C4-2B (cell line): ENCODE data around the gene TCF12.

Experiments used
- H3K27ac ChIP-seq: fragments of 450-650 bp; 2 replicates; pipeline ENCODE4 v1.5.1; 2017
- CTCF ChIP-seq: fragments of 450-650 bp; conservative IDR thresholded peaks from 2 replicates; pipeline ENCODE4 v1.5.1; 2017; ENCODE audit warnings: mild to moderate bottlenecking
- ZFX ChIP-seq: fragments of 450-650 bp; IDR thresholded peaks from 2 replicates; pipeline ENCODE4 v1.6.1; 2017

Gene TCF12

GRCh38 chr15:57183041-57183440, 264.6 kb downstream of the TCF12 start:
- no peak overlapping the region for H3K27ac ChIP-seq
- TF ChIP-seq CTCF (no peak), ZFX (no peak)

- no peak overlapping the region for H3K27ac ChIP-seq
- TF ChIP-seq ZFX, result no peak
- no peak for TF ChIP-seq CTCF
Observed at GRCh38 chr15:57183614-57184344, 265.3 kb downstream of the TCF12 start.

- H3K27ac ChIP-seq, result no peak overlapping the region
- TF ChIP-seq ZFX (no peak), CTCF (no peak)
Observed at GRCh38 chr15:57184502-57184901, 266.1 kb downstream of the TCF12 start.

- no peak for TF ChIP-seq ZFX
- TF ChIP-seq CTCF, result no peak
- H3K27ac ChIP-seq, result no peak overlapping the region
Observed at GRCh38 chr15:57185507-57186074, 267.1 kb downstream of the TCF12 start.

GRCh38 chr15:57189466-57189865, 271.0 kb downstream of the TCF12 start:
- TF ChIP-seq ZFX (no peak), CTCF (no peak)
- no peak overlapping the region for H3K27ac ChIP-seq

GRCh38 chr15:57190208-57190607, 271.8 kb downstream of the TCF12 start:
- no peak for TF ChIP-seq ZFX
- TF ChIP-seq CTCF, result no peak

GRCh38 chr15:57193161-57193560, 274.7 kb downstream of the TCF12 start:
- no peak overlapping the region for H3K27ac ChIP-seq
- TF ChIP-seq ZFX, result no peak

More at GRCh38 chr15:57190208-57190607, 271.8 kb downstream of the TCF12 start:
- no peak overlapping the region for H3K27ac ChIP-seq

- no peak overlapping the region for H3K27ac ChIP-seq
- TF ChIP-seq CTCF (no peak), ZFX (no peak)
Observed at GRCh38 chr15:57195326-57195725, 276.9 kb downstream of the TCF12 start.
